ENCODE measurements around the gene CDK5RAP1.

The CDK5RAP1 gene

DNA sequence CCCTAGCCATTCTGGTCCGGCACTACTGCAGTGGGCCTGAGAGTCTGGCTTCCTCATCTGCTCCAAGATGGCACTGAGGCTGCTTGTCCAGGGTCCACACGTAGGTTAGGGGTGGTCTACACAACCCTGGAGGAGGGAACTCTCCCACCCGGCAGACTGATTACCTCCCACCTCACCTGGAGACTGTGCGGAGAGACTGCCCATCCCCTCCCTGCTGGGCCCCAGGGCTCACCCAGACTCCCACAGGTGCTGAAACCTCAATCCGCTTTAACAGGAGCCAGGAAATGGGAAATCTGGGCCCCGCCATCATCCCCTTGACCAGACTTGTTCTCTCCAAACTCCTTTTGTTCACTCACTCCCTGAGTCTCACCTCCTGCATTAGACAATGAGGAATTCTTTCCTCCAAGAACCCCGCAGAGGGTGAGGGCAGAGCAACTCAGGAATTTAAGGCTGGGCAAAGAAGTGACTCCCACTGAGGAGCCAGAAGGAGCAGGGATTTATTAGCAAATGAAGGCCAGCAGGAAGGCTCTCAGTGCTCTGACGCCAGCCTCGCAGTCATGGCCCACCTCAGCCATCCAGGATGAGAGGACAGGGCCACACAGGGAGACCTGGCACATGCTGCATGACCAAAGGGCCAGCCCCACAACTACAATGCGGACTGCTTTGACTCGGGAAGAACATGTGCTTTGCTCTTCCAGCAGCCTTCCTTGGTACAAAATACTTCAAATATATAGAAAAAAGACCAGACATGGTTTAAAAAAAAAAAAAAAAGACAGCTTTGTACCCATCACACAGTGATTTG is 53.0 kb downstream of the CDK5RAP1 start:
- no peaks in the 10 kb centered on the region for H4K20me1 ChIP-seq (ENCODE audit: control insufficient read depth, insufficient read depth, low read depth, low read length)
- H3K4me1 ChIP-seq (ENCODE audit: control insufficient read depth, low read length) = peaks cover 10% of the 10 kb centered on the region
- H3K4me3 ChIP-seq (ENCODE audit: low read length) = no peak overlapping the region
- no peak overlapping the region for H3K27ac ChIP-seq (ENCODE audit: low read depth, low read length)
- no peaks in the 10 kb centered on the region for H3K9me2 ChIP-seq (replicated peaks; ENCODE audit: control insufficient read depth, low read length)
- H3K4me2 ChIP-seq (ENCODE audit: low read length) = no peak overlapping the region
- no peaks in the 10 kb centered on the region for H3K27me3 ChIP-seq (ENCODE audit: control insufficient read depth, low read length)
- H3K9me3 ChIP-seq (ENCODE audit: control insufficient read depth, insufficient read depth, low read length) = no peaks in the 10 kb centered on the region
- TF ChIP-seq, protein P1, sequence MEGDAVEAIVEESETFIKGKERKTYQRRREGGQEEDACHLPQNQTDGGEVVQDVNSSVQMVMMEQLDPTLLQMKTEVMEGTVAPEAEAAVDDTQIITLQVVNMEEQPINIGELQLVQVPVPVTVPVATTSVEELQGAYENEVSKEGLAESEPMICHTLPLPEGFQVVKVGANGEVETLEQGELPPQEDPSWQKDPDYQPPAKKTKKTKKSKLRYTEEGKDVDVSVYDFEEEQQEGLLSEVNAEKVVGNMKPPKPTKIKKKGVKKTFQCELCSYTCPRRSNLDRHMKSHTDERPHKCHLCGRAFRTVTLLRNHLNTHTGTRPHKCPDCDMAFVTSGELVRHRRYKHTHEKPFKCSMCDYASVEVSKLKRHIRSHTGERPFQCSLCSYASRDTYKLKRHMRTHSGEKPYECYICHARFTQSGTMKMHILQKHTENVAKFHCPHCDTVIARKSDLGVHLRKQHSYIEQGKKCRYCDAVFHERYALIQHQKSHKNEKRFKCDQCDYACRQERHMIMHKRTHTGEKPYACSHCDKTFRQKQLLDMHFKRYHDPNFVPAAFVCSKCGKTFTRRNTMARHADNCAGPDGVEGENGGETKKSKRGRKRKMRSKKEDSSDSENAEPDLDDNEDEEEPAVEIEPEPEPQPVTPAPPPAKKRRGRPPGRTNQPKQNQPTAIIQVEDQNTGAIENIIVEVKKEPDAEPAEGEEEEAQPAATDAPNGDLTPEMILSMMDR (IDR thresholded peaks at IDR 0.05; ENCODE audit: low read depth, low read length, poor library complexity, severe bottlenecking) = no peak
- no peak for TF ChIP-seq EZH2phosphoT487 (IDR thresholded peaks at IDR 0.05; ENCODE audit: borderline replicate concordance, low read length)
- H3K36me3 ChIP-seq (ENCODE audit: control insufficient read depth, low read length) = no peaks in the 10 kb centered on the region
- no peaks in the 10 kb centered on the region for H3F3A ChIP-seq (ENCODE audit: control insufficient read depth, insufficient read depth)
- H3K79me2 ChIP-seq (ENCODE audit: control insufficient read depth, low read length) = no peaks in the 10 kb centered on the region

DNA sequence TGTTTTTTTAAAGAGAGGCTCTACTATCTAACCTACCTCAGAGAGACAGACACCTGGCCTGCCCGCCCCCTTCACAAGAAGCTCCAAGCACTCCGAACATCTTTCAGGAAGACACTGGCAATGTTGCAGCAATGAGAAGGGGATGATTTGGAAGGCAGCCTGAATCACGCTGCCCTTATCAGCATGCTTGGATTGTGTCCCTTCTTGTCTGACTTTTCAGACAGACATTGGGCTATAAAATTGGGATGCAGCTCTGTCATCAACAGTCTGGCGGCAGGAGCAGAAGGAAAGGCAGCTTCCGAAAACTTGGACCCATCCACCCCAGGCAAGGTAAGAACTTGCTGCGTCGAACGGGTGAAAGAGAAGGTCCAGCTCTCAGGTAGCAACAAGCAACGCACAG is 56.0 kb downstream of the CDK5RAP1 start:
- Histone ChIP-seq H3K79me2 (ENCODE audit: control insufficient read depth, low read length) (no peaks in the 10 kb centered on the region), H3K4me1 (ENCODE audit: control insufficient read depth, low read length) (peaks cover 10% of the 10 kb centered on the region), H3K27ac (ENCODE audit: low read depth, low read length) (no peak overlapping the region), H3K4me3 (ENCODE audit: low read length) (no peak overlapping the region), H4K20me1 (ENCODE audit: control insufficient read depth, insufficient read depth, low read depth, low read length) (no peaks in the 10 kb centered on the region), H3K36me3 (ENCODE audit: control insufficient read depth, low read length) (no peaks in the 10 kb centered on the region), H3F3A (ENCODE audit: control insufficient read depth, insufficient read depth) (no peaks in the 10 kb centered on the region), H3K27me3 (ENCODE audit: control insufficient read depth, low read length) (no peaks in the 10 kb centered on the region), H3K9me3 (ENCODE audit: control insufficient read depth, insufficient read depth, low read length) (no peaks in the 10 kb centered on the region), H3K9me2 (replicated peaks; ENCODE audit: control insufficient read depth, low read length) (no peaks in the 10 kb centered on the region), H3K4me2 (ENCODE audit: low read length) (no peak overlapping the region)
- TF ChIP-seq EZH2phosphoT487 (IDR thresholded peaks at IDR 0.05; ENCODE audit: borderline replicate concordance, low read length) = no peak
- TF ChIP-seq, protein P1 (IDR thresholded peaks at IDR 0.05; ENCODE audit: low read depth, low read length, poor library complexity, severe bottlenecking) = no peak

DNA sequence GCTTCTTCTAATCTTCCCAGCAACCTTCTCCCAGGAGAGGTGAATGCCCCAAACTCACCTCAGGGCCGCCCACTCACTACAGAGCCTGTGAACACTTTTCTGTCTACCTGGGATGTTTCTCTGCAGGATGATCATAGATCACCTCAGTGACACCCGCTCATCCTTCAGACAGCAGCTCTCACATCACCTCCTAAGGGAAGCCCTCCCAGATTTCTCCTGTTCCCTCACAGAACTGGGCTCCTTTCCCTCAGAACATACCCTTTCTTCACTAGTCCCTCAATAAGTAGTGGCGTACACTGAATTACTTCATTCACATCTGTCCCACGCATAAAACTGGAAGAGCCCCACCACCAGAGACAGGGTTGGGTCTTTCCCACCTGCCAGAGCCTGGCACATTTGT is 57.8 kb downstream of the CDK5RAP1 start:
- peaks cover 10% of the 10 kb centered on the region for H3K4me1 ChIP-seq (ENCODE audit: control insufficient read depth, low read length)
- no peak overlapping the region for H3K4me2 ChIP-seq (ENCODE audit: low read length)
- no peaks in the 10 kb centered on the region for H3K27me3 ChIP-seq (ENCODE audit: control insufficient read depth, low read length)
- H3K27ac ChIP-seq (ENCODE audit: low read depth, low read length) = no peak overlapping the region
- H3K9me3 ChIP-seq (ENCODE audit: control insufficient read depth, insufficient read depth, low read length) = no peaks in the 10 kb centered on the region
- H3K79me2 ChIP-seq (ENCODE audit: control insufficient read depth, low read length) = no peaks in the 10 kb centered on the region
- H3K36me3 ChIP-seq (ENCODE audit: control insufficient read depth, low read length) = no peaks in the 10 kb centered on the region
- H3F3A ChIP-seq (ENCODE audit: control insufficient read depth, insufficient read depth) = no peaks in the 10 kb centered on the region
- H4K20me1 ChIP-seq (ENCODE audit: control insufficient read depth, insufficient read depth, low read depth, low read length) = no peaks in the 10 kb centered on the region
- no peaks in the 10 kb centered on the region for H3K9me2 ChIP-seq (replicated peaks; ENCODE audit: control insufficient read depth, low read length)
- H3K4me3 ChIP-seq (ENCODE audit: low read length) = no peak overlapping the region
- TF ChIP-seq, protein P1 (IDR thresholded peaks at IDR 0.05; ENCODE audit: low read depth, low read length, poor library complexity, severe bottlenecking) = no peak
- TF ChIP-seq EZH2phosphoT487 (IDR thresholded peaks at IDR 0.05; ENCODE audit: borderline replicate concordance, low read length) = no peak
